ENCODE results near the gene FAM209A. TPM values are rescaled to one million over a fixed set of nuclear protein-coding genes. Genes with fewer than 3 reads are reported as not detected.
"Not testable (repeated sequence)": the region's sequence is repeated elsewhere in the genome, so short reads cannot be mapped to it uniquely, and the experiment has no call there.

FAM209A gene
- total and polyA plus RNA-seq, 8 donors = 0.28 to 0.75 (median 0.46) TPM; not detected in 5

GRCh38 chr20:56518721-56519398 lies 5.7 kb upstream of the FAM209A start:
- no peak for ATAC-seq

GRCh38 chr20:56519551-56519950 lies 5.0 kb upstream of the FAM209A start:
- Histone ChIP-seq H3K4me3 (no peak overlapping the region), H3K9me3 (no peaks in the 10 kb centered on the region), H3K27me3 (no peaks in the 10 kb centered on the region), H3K36me3 (peaks cover 15 to 34% (median 24%) of the 10 kb centered on the region in 3 donors), H3K27ac (no peak overlapping the region), H3K4me1 (no peaks in the 10 kb centered on the region)
- 98 to 99% methylated on average over 10 of the region's 10 CpGs for WGBS, 2 donors
- DNase-seq (no peak), ATAC-seq (no peak), FAIRE-seq (no peak)
- TF ChIP-seq, protein P1, sequence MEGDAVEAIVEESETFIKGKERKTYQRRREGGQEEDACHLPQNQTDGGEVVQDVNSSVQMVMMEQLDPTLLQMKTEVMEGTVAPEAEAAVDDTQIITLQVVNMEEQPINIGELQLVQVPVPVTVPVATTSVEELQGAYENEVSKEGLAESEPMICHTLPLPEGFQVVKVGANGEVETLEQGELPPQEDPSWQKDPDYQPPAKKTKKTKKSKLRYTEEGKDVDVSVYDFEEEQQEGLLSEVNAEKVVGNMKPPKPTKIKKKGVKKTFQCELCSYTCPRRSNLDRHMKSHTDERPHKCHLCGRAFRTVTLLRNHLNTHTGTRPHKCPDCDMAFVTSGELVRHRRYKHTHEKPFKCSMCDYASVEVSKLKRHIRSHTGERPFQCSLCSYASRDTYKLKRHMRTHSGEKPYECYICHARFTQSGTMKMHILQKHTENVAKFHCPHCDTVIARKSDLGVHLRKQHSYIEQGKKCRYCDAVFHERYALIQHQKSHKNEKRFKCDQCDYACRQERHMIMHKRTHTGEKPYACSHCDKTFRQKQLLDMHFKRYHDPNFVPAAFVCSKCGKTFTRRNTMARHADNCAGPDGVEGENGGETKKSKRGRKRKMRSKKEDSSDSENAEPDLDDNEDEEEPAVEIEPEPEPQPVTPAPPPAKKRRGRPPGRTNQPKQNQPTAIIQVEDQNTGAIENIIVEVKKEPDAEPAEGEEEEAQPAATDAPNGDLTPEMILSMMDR (IDR thresholded peaks at IDR 0.05) = no peak
- intact Hi-C loops (cut with DNase I) = no loop called here

More at GRCh38 chr20:56518721-56519398, 5.7 kb upstream of the FAM209A start:
- no peaks in the 10 kb centered on the region for H3K27me3 ChIP-seq
- H3K4me1 ChIP-seq = no peaks in the 10 kb centered on the region
- peaks cover 15 to 34% (median 24%) of the 10 kb centered on the region in 3 donors for H3K36me3 ChIP-seq
- H3K9me3 ChIP-seq = no peaks in the 10 kb centered on the region
- H3K4me3 ChIP-seq = no peak overlapping the region
- WGBS, 2 donors = 95 to 96% methylated on average over 10 of the region's 10 CpGs
- intact Hi-C loops (cut with DNase I) = no loop called here
- TF ChIP-seq, protein P1 (IDR thresholded peaks at IDR 0.05) = no peak
- DNase-seq (no peak), FAIRE-seq (no peak)
- H3K27ac ChIP-seq = no peak overlapping the region

- Histone ChIP-seq H3K4me1 (no peaks in the 10 kb centered on the region), H3K36me3 (peaks cover 15 to 34% (median 24%) of the 10 kb centered on the region in 3 donors), H3K27ac (no peak overlapping the region), H3K27me3 (no peaks in the 10 kb centered on the region), H3K9me3 (no peaks in the 10 kb centered on the region), H3K4me3 (no peak overlapping the region)
- no peak for ATAC-seq
- intact Hi-C loops (cut with DNase I) = no loop called here
- no peak for DNase-seq
- 98% methylated on average over 10 of the region's 10 CpGs for WGBS, 2 donors
- no peak for FAIRE-seq
- TF ChIP-seq, protein P1 (IDR thresholded peaks at IDR 0.05) = no peak
Measured at GRCh38 chr20:56520180-56520579, 4.4 kb upstream of the FAM209A start.

DNA sequence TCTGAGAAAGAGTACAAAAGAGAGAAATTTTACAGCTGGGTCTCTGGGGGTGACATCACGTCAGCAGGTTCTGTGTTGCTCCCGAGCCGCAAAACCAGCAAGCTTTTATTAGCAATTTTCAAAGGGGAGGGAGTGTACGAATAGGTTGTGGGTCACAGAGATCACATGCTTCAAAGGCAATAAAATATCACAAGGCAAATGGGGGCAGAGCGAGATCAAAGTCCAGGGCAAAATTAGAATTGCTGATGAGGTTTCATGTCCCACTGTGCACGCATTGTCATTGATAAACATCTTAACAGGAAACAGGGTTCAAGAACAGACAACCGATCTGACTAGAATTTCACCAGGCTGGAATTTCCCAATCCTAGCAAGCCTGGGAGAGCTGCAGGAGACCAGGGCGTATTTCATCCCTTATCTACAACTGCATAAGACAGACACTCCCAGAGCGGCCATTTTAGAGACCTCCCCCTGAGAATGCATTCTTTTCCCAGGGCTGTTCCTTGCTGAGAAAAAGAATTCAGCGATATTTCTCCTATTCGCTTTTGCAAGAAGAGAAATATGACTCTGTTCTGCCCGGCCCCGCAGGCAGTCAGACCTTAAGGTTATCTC lies 3.7 kb upstream of the FAM209A start:
- H3K27me3 ChIP-seq; ATAC-seq; DNase-seq; FAIRE-seq; H3K9me3 ChIP-seq; H3K4me3 ChIP-seq; intact Hi-C loops (cut with DNase I); H3K4me1 ChIP-seq; H3K27ac ChIP-seq: not testable (repeated sequence)
- peaks cover 15 to 34% (median 24%) of the 10 kb centered on the region in 3 donors for H3K36me3 ChIP-seq
- WGBS, 2 donors = 96 to 98% methylated on average over 13 of the region's 13 CpGs

DNA sequence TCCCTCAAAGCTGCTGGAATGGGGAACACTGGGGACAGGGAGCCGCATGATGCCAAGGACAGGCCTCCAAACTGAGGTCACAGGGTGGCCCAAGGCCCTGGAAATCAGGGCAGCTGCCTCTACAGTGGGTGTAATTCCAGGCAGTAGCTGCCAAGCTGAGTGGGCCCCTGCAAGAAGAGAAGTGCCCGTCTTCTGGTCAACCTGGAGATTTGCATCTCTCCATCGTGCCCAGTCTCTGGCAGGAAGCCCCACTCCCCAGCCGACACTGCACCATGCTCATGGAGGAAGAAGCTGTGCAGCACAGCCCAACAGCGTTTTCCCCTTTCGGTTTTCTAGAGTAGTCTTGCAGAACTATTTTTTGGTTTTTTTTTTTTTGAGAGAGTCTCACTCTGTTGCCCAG lies 2.2 kb upstream of the FAM209A start:
- TF ChIP-seq, protein P1 (IDR thresholded peaks at IDR 0.05) = no peak
- no peak overlapping the region for H3K27ac ChIP-seq
- no peak overlapping the region for H3K4me3 ChIP-seq
- ATAC-seq (no peak), FAIRE-seq (no peak), DNase-seq (no peak)
- WGBS, 2 donors = 91 to 95% methylated on average over 6 of the region's 6 CpGs
- H3K9me3 ChIP-seq = no peaks in the 10 kb centered on the region
- peaks cover 14 to 32% (median 18%) of the 10 kb centered on the region in 3 donors for H3K36me3 ChIP-seq
- intact Hi-C loops (cut with DNase I) = no loop called here
- H3K27me3 ChIP-seq = no peaks in the 10 kb centered on the region
- no peaks in the 10 kb centered on the region for H3K4me1 ChIP-seq

Measured in pancreas (tissue), 10 donors.